PC-9 (cell line): Measurements from ENCODE around the gene AIPL1. TPM values are rescaled to one million over a fixed set of nuclear protein-coding genes. Genes with fewer than 3 reads are reported as not detected.

Source experiments
- BruUV-seq: library from RNA; stranded (reverse); fragments of 400-500 nt; replicated peaks from 2 replicates; lab custom pipeline; 2021; lab: Mats Ljungman, UMichigan
- CTCF ChIA-PET: fragments of 300-600 bp; sonication (Branson Sonifier 250); formaldehyde crosslinking; loops from one replicate; lab custom pipeline; 2022; ENCODE audit warnings: antibody characterized with exemption; lab: Charles Lee
- POLR2A ChIA-PET: fragments of 300-600 bp; sonication (Branson Sonifier 250); formaldehyde crosslinking; loops from one replicate; lab custom pipeline; 2022; ENCODE audit warnings: antibody characterized with exemption; ENCODE audit not compliant: unreplicated experiment; lab: Charles Lee
- DNase-seq, 2 experiments: peaks; one replicate each; pipeline versions ENCODE4 v3.0.0 to v3.0.0-alpha.2; 2015 to 2022; ENCODE audit warnings: mixed read lengths in 1 of 2
- H2AFZ ChIP-seq: fragments of 200-600 bp; sonication (generic); 2 replicates; pipeline ENCODE4 v1.8.1; 2017; ENCODE audit warnings: antibody characterized with exemption
- H3F3A ChIP-seq: fragments of 200-600 bp; sonication (generic); 2 replicates; pipeline ENCODE4 v1.8.1; 2017; ENCODE audit warnings: antibody characterized with exemption, mild to moderate bottlenecking, low read depth; ENCODE audit not compliant: insufficient read depth
- H3K27ac ChIP-seq: fragments of 200-600 bp; sonication (generic); 2 replicates; pipeline ENCODE4 v1.6.1; 2016; ENCODE audit warnings: mixed run types
- H3K27me3 ChIP-seq: fragments of 200-600 bp; sonication (generic); 2 replicates; pipeline ENCODE4 v1.6.1; 2016; ENCODE audit warnings: low read depth, mixed run types; ENCODE audit not compliant: insufficient read depth
- H3K36me3 ChIP-seq: fragments of 200-600 bp; sonication (generic); 2 replicates; pipeline ENCODE4 v1.6.1; 2016; ENCODE audit warnings: low read depth, mixed run types
- H3K4me1 ChIP-seq: fragments of 200-600 bp; sonication (generic); replicated peaks from 2 replicates; pipeline ENCODE4 v1.6.1; 2016; ENCODE audit warnings: mixed run types; ENCODE audit not compliant: insufficient read depth
- H3K4me2 ChIP-seq: fragments of 200-600 bp; sonication (generic); 2 replicates; pipeline ENCODE4 v1.6.1; 2017; ENCODE audit warnings: mixed run types
- H3K4me3 ChIP-seq: fragments of 200-600 bp; sonication (generic); 2 replicates; pipeline ENCODE4 v1.6.1; 2016; ENCODE audit warnings: mixed run types
- H3K79me2 ChIP-seq: fragments of 200-600 bp; sonication (generic); 2 replicates; pipeline ENCODE4 v1.6.1; 2017; ENCODE audit warnings: low read depth, mixed run types
- H3K9me2 ChIP-seq: fragments of 200-600 bp; sonication (generic); 2 replicates; pipeline ENCODE4 v1.8.1; 2017; ENCODE audit warnings: mild to moderate bottlenecking; ENCODE audit not compliant: insufficient read depth
- H3K9me3 ChIP-seq: fragments of 200-600 bp; sonication (generic); 2 replicates; pipeline ENCODE4 v1.8.1; 2016; ENCODE audit warnings: low read depth; ENCODE audit not compliant: insufficient read depth
- H4K20me1 ChIP-seq: fragments of 200-600 bp; sonication (generic); 2 replicates; pipeline ENCODE4 v1.8.1; 2017; ENCODE audit not compliant: insufficient read depth
- EZH2 ChIP-seq: fragments of 200-600 bp; sonication (generic); IDR thresholded peaks from 2 replicates; pipeline ENCODE4 v1.8.0; 2017; ENCODE audit warnings: antibody characterized with exemption, low read depth
- intact Hi-C: fragments of 100-400 bp; cut with micrococcal nuclease; formaldehyde crosslinking; loops from one replicate; pipeline ENCODE4 v1.10.0; 2022; ENCODE audit not compliant: unreplicated experiment
- total RNA-seq: library from RNA; stranded (reverse); gene quantifications from 2 replicates; pipeline ENCODE4 v1.2.3, GENCODE V29; 2021
- TF ChIP-seq, protein P1 (sequence below): fragments of 200-600 bp; sonication (generic); conservative IDR thresholded peaks from 2 replicates; pipeline ENCODE4 v1.6.1; 2017; ENCODE audit warnings: mixed run types, antibody characterized with exemption, mild to moderate bottlenecking, moderate library complexity

The AIPL1 gene
- total RNA-seq, 1 experiment from 2014 or later, result not detected

DNA sequence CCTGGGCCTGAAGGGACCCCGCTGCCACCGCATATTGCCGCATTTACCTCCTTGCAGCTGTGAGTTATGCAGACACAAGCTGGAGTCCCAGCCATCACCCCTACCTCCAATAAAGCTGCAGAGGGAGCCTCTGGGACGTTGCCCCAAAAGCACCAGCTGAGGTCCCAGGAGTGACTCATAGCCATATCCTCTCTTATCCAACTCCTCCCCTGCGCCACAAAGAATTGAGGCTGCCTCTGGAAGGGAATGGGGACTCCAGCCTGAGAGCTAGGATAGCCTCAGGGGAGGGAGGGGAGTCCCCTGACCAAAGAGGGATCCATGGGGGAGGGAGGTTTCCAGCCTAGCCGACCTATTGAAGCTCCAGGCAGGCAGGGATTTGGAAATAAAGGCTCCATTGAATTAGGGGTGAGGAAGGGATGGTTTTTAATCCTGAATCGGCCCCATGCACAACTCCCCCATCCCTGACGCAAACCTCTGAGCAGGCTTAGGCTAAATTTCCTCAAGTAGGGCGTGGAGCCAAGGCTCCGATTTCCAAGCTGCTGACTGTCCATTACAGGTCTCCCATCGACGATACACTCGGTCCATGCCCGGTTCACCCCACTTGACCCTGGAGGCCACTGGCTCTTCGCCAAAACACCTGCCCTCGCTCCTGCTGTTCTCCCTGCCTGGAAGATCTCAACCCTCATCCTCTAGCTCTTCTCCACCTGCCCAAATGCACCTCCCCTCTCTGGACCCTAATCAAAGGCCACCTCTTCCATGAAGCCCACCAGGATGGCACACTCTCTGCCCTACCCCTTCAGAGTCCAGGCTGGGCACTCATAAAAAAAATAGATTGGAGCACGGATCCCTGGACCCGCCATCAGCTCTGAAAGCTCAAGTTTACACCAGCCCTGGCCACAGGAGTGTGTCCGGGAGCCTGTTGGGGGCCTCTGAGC lies 36.9 kb upstream of the AIPL1 start:
- CTCF ChIA-PET, result interaction anchor here (0.6 to 2.6 kb wide), 11 partner anchors 35 to 561 kb away, joined by 3 to 8 read pairs (median 3); no protein-coding TSS in a partner anchor
- Histone ChIP-seq H4K20me1 (no peaks in the 10 kb centered on the region), H3K27ac (no peak overlapping the region; the same call in 1 of the 2 replicates), H3K27me3 (no peaks in the 10 kb centered on the region), H3F3A (peaks cover 19% of the 10 kb centered on the region), H3K4me1 (peaks cover 32% of the 10 kb centered on the region), H2AFZ (no peak overlapping the region), H3K9me2 (no peaks in the 10 kb centered on the region), H3K79me2 (no peaks in the 10 kb centered on the region), H3K4me2 (peak overlapping the region; percentile 56), H3K36me3 (no peaks in the 10 kb centered on the region), H3K4me3 (no peak overlapping the region), H3K9me3 (no peaks in the 10 kb centered on the region)
- POLR2A ChIA-PET, result interaction anchor here (0.6 to 1.1 kb wide), 6 partner anchors 29 to 1682 kb away, joined by 3 to 14 read pairs (median 4); no protein-coding TSS in a partner anchor
- intact Hi-C loops, result loop anchor here (1.0 to 5.0 kb wide), 6 partner anchors 27 to 169 kb away; partner anchors contain the start of genes KIAA0753, PIMREG and TXNDC17
- DNase-seq, result peak; percentile 81 to 85
- no TSS peak for BruUV-seq
- TF ChIP-seq EZH2, result no peak
- TF ChIP-seq, protein P1, sequence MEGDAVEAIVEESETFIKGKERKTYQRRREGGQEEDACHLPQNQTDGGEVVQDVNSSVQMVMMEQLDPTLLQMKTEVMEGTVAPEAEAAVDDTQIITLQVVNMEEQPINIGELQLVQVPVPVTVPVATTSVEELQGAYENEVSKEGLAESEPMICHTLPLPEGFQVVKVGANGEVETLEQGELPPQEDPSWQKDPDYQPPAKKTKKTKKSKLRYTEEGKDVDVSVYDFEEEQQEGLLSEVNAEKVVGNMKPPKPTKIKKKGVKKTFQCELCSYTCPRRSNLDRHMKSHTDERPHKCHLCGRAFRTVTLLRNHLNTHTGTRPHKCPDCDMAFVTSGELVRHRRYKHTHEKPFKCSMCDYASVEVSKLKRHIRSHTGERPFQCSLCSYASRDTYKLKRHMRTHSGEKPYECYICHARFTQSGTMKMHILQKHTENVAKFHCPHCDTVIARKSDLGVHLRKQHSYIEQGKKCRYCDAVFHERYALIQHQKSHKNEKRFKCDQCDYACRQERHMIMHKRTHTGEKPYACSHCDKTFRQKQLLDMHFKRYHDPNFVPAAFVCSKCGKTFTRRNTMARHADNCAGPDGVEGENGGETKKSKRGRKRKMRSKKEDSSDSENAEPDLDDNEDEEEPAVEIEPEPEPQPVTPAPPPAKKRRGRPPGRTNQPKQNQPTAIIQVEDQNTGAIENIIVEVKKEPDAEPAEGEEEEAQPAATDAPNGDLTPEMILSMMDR, result peak; percentile 33; the same call in 1 of the 2 replicates

DNA sequence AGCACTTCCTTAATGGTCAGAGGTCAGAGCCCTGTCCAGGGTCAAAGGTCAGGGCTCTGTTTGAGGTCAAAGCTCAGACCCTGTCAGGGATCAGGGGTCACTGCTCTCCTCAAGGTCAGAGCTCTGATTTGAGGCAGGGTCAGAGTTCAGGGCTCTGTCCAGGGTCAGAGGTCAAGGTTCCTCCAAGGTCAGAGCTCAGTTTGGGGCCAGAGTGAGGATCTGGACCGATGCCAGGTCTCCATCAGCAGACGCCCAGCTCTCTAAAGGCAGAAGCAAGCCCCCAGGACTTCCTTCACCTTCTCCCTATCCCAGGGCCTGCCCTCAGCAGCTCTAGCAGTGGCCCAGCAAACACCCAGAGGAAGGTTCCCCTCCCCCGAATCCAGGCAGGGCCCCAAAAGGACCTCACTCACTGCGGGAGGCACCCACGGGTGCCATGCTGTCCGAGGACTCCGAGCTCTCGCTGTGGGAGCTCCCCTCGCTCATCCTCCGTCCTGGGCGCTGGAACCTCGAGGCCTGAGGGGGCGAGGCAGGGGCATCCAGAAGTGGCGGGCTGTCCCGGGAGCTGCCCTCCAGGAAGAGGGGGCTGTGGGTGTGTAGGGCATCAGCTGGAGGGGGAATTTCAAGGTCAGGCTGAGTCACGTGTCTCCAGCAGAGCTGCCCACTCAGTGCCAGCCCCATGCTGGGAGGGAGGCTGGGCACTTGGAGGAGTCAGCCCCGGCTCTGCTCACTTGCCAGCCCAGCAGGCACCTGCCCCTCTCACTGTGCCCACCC lies 36.0 kb upstream of the AIPL1 start:
- intact Hi-C loops, result loop anchor here (1.0 to 5.0 kb wide), 4 partner anchors 27 to 137 kb away; partner anchors contain the start of gene PIMREG
- H3K4me2 ChIP-seq, result peak overlapping the region; percentile 56
- no peak for TF ChIP-seq EZH2
- no peaks in the 10 kb centered on the region for H4K20me1 ChIP-seq
- H3F3A ChIP-seq, result peaks cover 14% of the 10 kb centered on the region
- H3K9me3 ChIP-seq, result no peaks in the 10 kb centered on the region
- H3K4me3 ChIP-seq, result no peak overlapping the region
- no peaks in the 10 kb centered on the region for H3K27me3 ChIP-seq
- no TSS peak for BruUV-seq
- ChIA-PET CTCF (interaction anchor here (0.6 to 2.6 kb wide), 8 partner anchors 36 to 139 kb away, joined by 3 to 8 read pairs (median 3); no protein-coding TSS in a partner anchor), POLR2A (interaction anchor here (0.7 to 1.1 kb wide), 3 partner anchors 28 to 1681 kb away, joined by 3 to 14 read pairs (median 5); no protein-coding TSS in a partner anchor)
- no peaks in the 10 kb centered on the region for H3K36me3 ChIP-seq
- H2AFZ ChIP-seq, result no peak overlapping the region
- DNase-seq, result no peak
- H3K9me2 ChIP-seq, result no peaks in the 10 kb centered on the region
- peaks cover 24% of the 10 kb centered on the region for H3K4me1 ChIP-seq
- no peak overlapping the region for H3K27ac ChIP-seq
- H3K79me2 ChIP-seq, result no peaks in the 10 kb centered on the region

DNA sequence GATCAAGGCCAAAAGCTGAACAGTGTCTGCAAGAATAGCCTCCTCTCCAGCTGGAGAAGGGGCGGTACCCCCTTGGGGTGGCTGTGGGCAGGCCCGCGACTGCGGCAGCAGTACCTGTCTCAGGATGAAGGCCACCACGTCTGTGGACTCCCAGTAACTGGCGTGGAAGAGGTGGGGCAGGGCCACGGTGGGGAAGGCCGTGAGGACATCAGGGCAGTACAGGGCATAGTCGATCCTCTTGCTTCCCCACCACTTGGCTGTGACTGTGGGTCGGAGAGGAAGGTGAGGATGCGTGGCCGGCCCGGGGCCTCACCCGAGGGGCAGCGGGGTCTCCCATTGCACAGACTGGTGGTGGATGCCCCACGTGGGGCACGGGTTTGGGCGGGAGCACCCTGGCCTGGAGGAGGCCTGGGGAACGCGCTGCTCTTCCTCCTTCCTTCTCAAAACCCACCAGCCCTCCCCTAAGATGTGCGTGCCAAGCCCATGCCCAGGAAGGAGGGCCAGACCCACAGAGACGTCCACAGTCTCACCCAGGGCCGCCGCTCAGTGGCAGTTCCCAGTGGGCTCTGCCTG lies 35.3 kb upstream of the AIPL1 start:
- DNase-seq, result no peak
- Histone ChIP-seq H3K9me3 (no peaks in the 10 kb centered on the region), H3K27me3 (no peaks in the 10 kb centered on the region), H3K9me2 (no peaks in the 10 kb centered on the region), H3K4me2 (no peak overlapping the region), H3K79me2 (no peaks in the 10 kb centered on the region), H3K27ac (no peak overlapping the region), H4K20me1 (no peaks in the 10 kb centered on the region), H3K4me3 (no peak overlapping the region), H2AFZ (no peak overlapping the region), H3K4me1 (peaks cover 22% of the 10 kb centered on the region), H3K36me3 (no peaks in the 10 kb centered on the region), H3F3A (peaks cover 10% of the 10 kb centered on the region)
- CTCF ChIA-PET, result no interaction called here
- no TSS peak for BruUV-seq
- TF ChIP-seq, protein P1, result no peak
- no peak for TF ChIP-seq EZH2
- POLR2A ChIA-PET, result no interaction called here
- intact Hi-C loops, result loop anchor here (5.0 kb wide), 1 partner anchor 52 kb away; no protein-coding TSS in a partner anchor
